ENCODE measurements around the gene PIK3AP1. TPM values are rescaled to one million over a fixed set of nuclear protein-coding genes. Genes with fewer than 3 reads are reported as not detected.

Gene PIK3AP1
- total and polyA plus RNA-seq, 2 of the 13 experiments (the other 11 are each of a cell fraction or from before 2014, with no cell fraction given), result 3.6 to 13.8 TPM

GRCh38 chr10:96587264-96588059 is 132.9 kb downstream of the PIK3AP1 start (continued):
- 0 out of 2 replicates have a peak, but pooled peaks have one; percentile 41 for TF ChIP-seq ZGPAT (CRISPR knock-in tag; IDR thresholded peaks at IDR 0.05)
- TF ChIP-seq CBX2 (IDR thresholded peaks at IDR 0.05; ENCODE audit: low read depth, low read length), result no peak
- no peak for TF ChIP-seq CBX2 (CRISPR knock-in tag; IDR thresholded peaks at IDR 0.05; ENCODE audit: low read depth)
- TF ChIP-seq KAT8 (CRISPR knock-in tag; IDR thresholded peaks at IDR 0.05), result peak; percentile 40; the same call in 1 of the 2 replicates
- TF ChIP-seq IRF2 (CRISPR knock-in tag; IDR thresholded peaks at IDR 0.05), result 0 out of 2 replicates have a peak, but pooled peaks have one; percentile 9
- TF ChIP-seq ZNF644 (CRISPR knock-in tag; IDR thresholded peaks at IDR 0.05; ENCODE audit: low read depth), result no peak
- 0 out of 2 replicates have a peak, but pooled peaks have one; percentile 47 for TF ChIP-seq NKX3-1 (CRISPR knock-in tag; IDR thresholded peaks at IDR 0.05)
- no peak; the same call in 1 of the 2 replicates for TF ChIP-seq RAD21 (CRISPR knock-in tag; IDR thresholded peaks at IDR 0.05)
- TF ChIP-seq HOMEZ (CRISPR knock-in tag; IDR thresholded peaks at IDR 0.05; ENCODE audit: low read depth), result 0 out of 2 replicates have a peak, but pooled peaks have one; percentile 20
- no peak for TF ChIP-seq NFIB (CRISPR knock-in tag; IDR thresholded peaks at IDR 0.05; ENCODE audit: borderline replicate concordance)
- TF ChIP-seq ZMAT3 (CRISPR knock-in tag; conservative IDR thresholded peaks at IDR 0.05), result 0 out of 2 replicates have a peak, but pooled peaks have one; percentile 8
- TF ChIP-seq STAG1 (CRISPR knock-in tag; IDR thresholded peaks at IDR 0.05), result 0 out of 2 replicates have a peak, but pooled peaks have one; percentile 7
- 0 out of 2 replicates have a peak, but pooled peaks have one; percentile 30 for TF ChIP-seq ISX (CRISPR knock-in tag; conservative IDR thresholded peaks at IDR 0.05)
- TF ChIP-seq MAX (IDR thresholded peaks at IDR 0.05), result no peak
- no peak for TF ChIP-seq ZNF10 (CRISPR knock-in tag; IDR thresholded peaks at IDR 0.05; ENCODE audit: borderline replicate concordance, low read depth)
- 0 out of 2 replicates have a peak, but pooled peaks have one; percentile 21 for TF ChIP-seq MED1 (CRISPR knock-in tag; IDR thresholded peaks at IDR 0.05)
- no peak for TF ChIP-seq ZNF468 (CRISPR knock-in tag; IDR thresholded peaks at IDR 0.05)
- 0 out of 2 replicates have a peak, but pooled peaks have one; percentile 15 for TF ChIP-seq ELF1 (CRISPR knock-in tag; IDR thresholded peaks at IDR 0.05)
- TF ChIP-seq ZNF781 (CRISPR knock-in tag; IDR thresholded peaks at IDR 0.05; ENCODE audit: borderline replicate concordance, not compliant biosample characterization), result no peak
- no peak for TF ChIP-seq ZNF558 (CRISPR knock-in tag; IDR thresholded peaks at IDR 0.05; ENCODE audit: borderline replicate concordance)
- TF ChIP-seq CENPBD1 (CRISPR knock-in tag; IDR thresholded peaks at IDR 0.05; ENCODE audit: borderline replicate concordance, low read depth), result no peak
- 0 out of 2 replicates have a peak, but pooled peaks have one; percentile 7 for TF ChIP-seq SALL2 (CRISPR knock-in tag; IDR thresholded peaks at IDR 0.05)
- TF ChIP-seq BCL3 (CRISPR knock-in tag; IDR thresholded peaks at IDR 0.05), result no peak
- TF ChIP-seq ZNF605 (CRISPR knock-in tag; IDR thresholded peaks at IDR 0.05), result no peak
- TF ChIP-seq NR2F1 (CRISPR knock-in tag; IDR thresholded peaks at IDR 0.05), result no peak
- peak; percentile 81; the same call in 1 of the 2 replicates for TF ChIP-seq ARID2 (CRISPR knock-in tag; IDR thresholded peaks at IDR 0.05; ENCODE audit: borderline replicate concordance)
